Nephron (organoid): Measurements from ENCODE around the gene ARMC2.

Experiments
- H3K27ac Mint-ChIP-seq, 3 experiments: 2 replicates each; pipeline ENCODE4 v1.8.0; 2020; ENCODE audit warnings: mixed read lengths in 3 of 3, mild to moderate bottlenecking in 2 of 3, moderate library complexity in 1 of 3
- H3K27me3 Mint-ChIP-seq: 2 replicates; pipeline ENCODE4 v1.8.0; 2021; ENCODE audit warnings: low read depth, mild to moderate bottlenecking, moderate library complexity, mixed read lengths
- H3K36me3 Mint-ChIP-seq: 2 replicates; pipeline ENCODE4 v1.8.0; 2020; ENCODE audit warnings: low read depth, mixed read lengths
- H3K4me1 Mint-ChIP-seq: 2 replicates; pipeline ENCODE4 v1.8.0; 2020; ENCODE audit warnings: mixed read lengths
- H3K4me3 Mint-ChIP-seq, 3 experiments: 2 replicates each; pipeline ENCODE4 v1.8.0; 2020; ENCODE audit warnings: mild to moderate bottlenecking in 3 of 3, mixed read lengths in 3 of 3, moderate library complexity in 2 of 3
- H3K9me3 Mint-ChIP-seq: 2 replicates; pipeline ENCODE4 v1.8.0; 2020; ENCODE audit warnings: mixed read lengths
- CTCF ChIP-seq, 3 experiments: fragments of 200-600 bp; sonication (generic); IDR thresholded peaks; one replicate each; pipeline ENCODE4 v1.5.0; 2021; ENCODE audit warnings: antibody characterized with exemption in 3 of 3; ENCODE audit not compliant: unreplicated experiment in 3 of 3

The ARMC2 gene

GRCh38 chr6:109015176-109015575, 167.0 kb downstream of the ARMC2 start:
- no peak overlapping the region for H3K27ac Mint-ChIP-seq
- H3K36me3 Mint-ChIP-seq, result no peaks in the 10 kb centered on the region
- H3K9me3 Mint-ChIP-seq, result no peaks in the 10 kb centered on the region
- H3K4me3 Mint-ChIP-seq, result no peak overlapping the region
- H3K27me3 Mint-ChIP-seq, result no peaks in the 10 kb centered on the region
- TF ChIP-seq CTCF (IDR thresholded peaks at IDR 0.05; ENCODE audit: unreplicated experiment in 3 of 3), result no peak
- H3K4me1 Mint-ChIP-seq, result peaks cover 1% of the 10 kb centered on the region

GRCh38 chr6:109019911-109020310, 171.7 kb downstream of the ARMC2 start:
- no peaks in the 10 kb centered on the region for H3K27me3 Mint-ChIP-seq
- TF ChIP-seq CTCF (IDR thresholded peaks at IDR 0.05; ENCODE audit: unreplicated experiment in 3 of 3), result no peak
- no peak overlapping the region for H3K27ac Mint-ChIP-seq
- peaks cover 7% of the 10 kb centered on the region for H3K4me1 Mint-ChIP-seq
- no peak overlapping the region for H3K4me3 Mint-ChIP-seq
- peaks cover 3% of the 10 kb centered on the region for H3K9me3 Mint-ChIP-seq
- no peaks in the 10 kb centered on the region for H3K36me3 Mint-ChIP-seq

GRCh38 chr6:109021870-109022269, 173.6 kb downstream of the ARMC2 start:
- peaks cover 9% of the 10 kb centered on the region for H3K36me3 Mint-ChIP-seq
- peaks cover 7% of the 10 kb centered on the region for H3K4me1 Mint-ChIP-seq
- peaks cover 9% of the 10 kb centered on the region for H3K9me3 Mint-ChIP-seq
- H3K4me3 Mint-ChIP-seq, result no peak overlapping the region
- no peak for TF ChIP-seq CTCF (IDR thresholded peaks at IDR 0.05; ENCODE audit: unreplicated experiment in 3 of 3)
- H3K27me3 Mint-ChIP-seq, result no peaks in the 10 kb centered on the region
- H3K27ac Mint-ChIP-seq, result no peak overlapping the region

- Mint-ChIP-seq H3K4me1 (peaks cover 7% of the 10 kb centered on the region), H3K27ac (no peak overlapping the region), H3K36me3 (peaks cover 9% of the 10 kb centered on the region), H3K4me3 (no peak overlapping the region), H3K9me3 (peaks cover 11% of the 10 kb centered on the region), H3K27me3 (no peaks in the 10 kb centered on the region)
- TF ChIP-seq CTCF (IDR thresholded peaks at IDR 0.05; ENCODE audit: unreplicated experiment in 3 of 3), result no peak
Observed at GRCh38 chr6:109023356-109023925, 175.2 kb downstream of the ARMC2 start.
